ENCODE data around the gene CFAP70.

DNA sequence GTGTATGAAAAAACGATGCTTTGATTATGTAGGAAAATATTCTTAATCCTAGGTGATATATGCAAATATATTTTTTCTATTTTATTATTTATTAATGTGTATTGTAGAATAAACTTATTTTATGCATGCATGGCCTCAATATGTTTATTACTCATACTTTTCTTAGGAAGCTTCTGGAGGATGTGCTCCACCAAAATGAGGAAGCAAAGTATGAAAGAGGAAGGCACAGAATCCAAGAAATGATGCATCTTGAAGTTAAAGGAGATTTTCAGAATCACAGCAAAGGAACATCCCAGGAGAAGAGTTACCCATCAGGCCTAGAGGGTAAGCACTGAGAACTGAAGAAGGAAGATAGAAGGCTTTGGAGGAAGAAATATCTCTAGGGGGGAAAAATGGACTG lies 71.2 kb downstream of the CFAP70 start:
- no peak for TF ChIP-seq POLR2A (IDR thresholded peaks at IDR 0.05)
- TF ChIP-seq CTCF (IDR thresholded peaks at IDR 0.05): no peak
